H1 (cell line): ENCODE data around the gene TXNRD3. TPM values are rescaled to one million over a fixed set of nuclear protein-coding genes. Genes with fewer than 3 reads are reported as not detected.

Source experiments
- CTCF ChIA-PET: fragments of 300-600 bp; sonication (Branson Sonifier 250); formaldehyde crosslinking; loops from one replicate; lab custom pipeline; 2021; ENCODE audit not compliant: partially characterized antibody; lab: Charles Lee
- POLR2A ChIA-PET: fragments of 300-600 bp; sonication (Branson Sonifier 250); formaldehyde crosslinking; loops from one replicate; lab custom pipeline; 2021; ENCODE audit warnings: inconsistent platforms; ENCODE audit not compliant: partially characterized antibody; lab: Charles Lee
- DNase-seq, 2 experiments: peaks; one replicate each; pipeline versions ENCODE4 v3.0.0 to v3.0.0-alpha.2; 2010 to 2022; ENCODE audit warnings: low spot score in 2 of 2, low read depth in 1 of 2, mixed read lengths in 1 of 2
- FAIRE-seq: peaks from 2 replicates; lab custom pipeline; 2011; peaks lifted over from hg19 to GRCh38; lab: Jason Lieb, UNC
- H2AFZ ChIP-seq: 2 replicates; pipeline ENCODE4 v1.8.1; 2012; ENCODE audit warnings: low read length, inconsistent platforms
- H2AK5ac ChIP-seq: 2 replicates; pipeline ENCODE4 v1.6.1; 2013; ENCODE audit warnings: low read depth, low read length
- H2BK120ac ChIP-seq: replicated peaks from 2 replicates; pipeline ENCODE3; 2013; ENCODE audit warnings: low read depth, low read length, inconsistent platforms
- H2BK12ac ChIP-seq: 2 replicates; pipeline ENCODE4 v1.6.1; 2013; ENCODE audit warnings: low read depth, low read length
- H2BK15ac ChIP-seq: 2 replicates; pipeline ENCODE4 v1.6.1; 2013; ENCODE audit warnings: low read length
- H2BK20ac ChIP-seq: 2 replicates; pipeline ENCODE4 v1.6.1; 2013; ENCODE audit warnings: low read length
- H2BK5ac ChIP-seq: 2 replicates; pipeline ENCODE4 v1.6.1; 2013; ENCODE audit warnings: low read depth, low read length
- H3K14ac ChIP-seq: 2 replicates; pipeline ENCODE4 v1.6.1; 2013; ENCODE audit warnings: inconsistent platforms; ENCODE audit not compliant: insufficient read length
- H3K18ac ChIP-seq: 2 replicates; pipeline ENCODE4 v1.6.1; 2013; ENCODE audit warnings: low read length; ENCODE audit errors: extremely low read depth
- H3K23ac ChIP-seq: 2 replicates; pipeline ENCODE4 v1.6.1; 2013; ENCODE audit warnings: inconsistent platforms; ENCODE audit not compliant: insufficient read length
- H3K23me2 ChIP-seq: 2 replicates; pipeline ENCODE4 v1.6.1; 2013; ENCODE audit warnings: low read depth, low read length
- H3K27ac ChIP-seq: 2 replicates; pipeline ENCODE4 v1.6.1; 2011; ENCODE audit warnings: low read depth, low read length, inconsistent platforms
- H3K27me3 ChIP-seq, 4 experiments: replicated peaks in 1 of 4; 1 replicate in 1 of 4; 2 replicates in 3 of 4; pipeline versions ENCODE4 v1.6.1 to v1.8.1; 2011 to 2013; ENCODE audit warnings: low read length in 3 of 4, mild to moderate bottlenecking in 3 of 4, inconsistent platforms in 2 of 4, mixed read lengths in 2 of 4, moderate library complexity in 1 of 4; ENCODE audit not compliant: control insufficient read depth in 3 of 4, insufficient read depth in 3 of 4; ENCODE audit errors: extremely low read depth in 1 of 4
- H3K36me3 ChIP-seq, 4 experiments: 2 replicates each; pipeline versions ENCODE4 v1.6.1 to v1.8.1; 2011 to 2013; ENCODE audit warnings: mild to moderate bottlenecking in 4 of 4, low read length in 3 of 4, moderate library complexity in 2 of 4, control low read depth in 1 of 4, inconsistent platforms in 1 of 4; ENCODE audit not compliant: insufficient read depth in 4 of 4, control insufficient read depth in 2 of 4
- H3K4ac ChIP-seq: replicated peaks from 2 replicates; pipeline ENCODE3; 2013; ENCODE audit warnings: low read length, low read depth, mixed read lengths, inconsistent platforms; ENCODE audit not compliant: insufficient read length
- H3K4me1 ChIP-seq, 4 experiments: replicated peaks in 1 of 4; 1 replicate in 1 of 4; 2 replicates in 3 of 4; pipeline versions ENCODE4 v1.6.1 to v1.8.1; 2011 to 2013; ENCODE audit warnings: low read length in 3 of 4, inconsistent platforms in 2 of 4, mixed read lengths in 1 of 4; ENCODE audit not compliant: insufficient read depth in 4 of 4, control insufficient read depth in 3 of 4
- H3K4me2 ChIP-seq, 2 experiments: 2 replicates each; pipeline versions ENCODE4 v1.6.1 to v1.8.1; 2011 to 2013; ENCODE audit warnings: low read depth in 2 of 2, low read length in 2 of 2, control low read depth in 1 of 2, inconsistent platforms in 1 of 2, mild to moderate bottlenecking in 1 of 2; ENCODE audit not compliant: insufficient read depth in 1 of 2
- H3K4me3 ChIP-seq, 4 experiments: fragments of 200-600, 300-600 bp in 1 of 4; sonication (generic), shearing (Covaris generic), sonication (Bioruptor Twin) in 1 of 4; 2 replicates each; pipeline versions ENCODE4 v1.5.1 to v1.8.1; 2011 to 2016; ENCODE audit warnings: low read length in 4 of 4, low read depth in 3 of 4, control low read depth in 2 of 4, inconsistent platforms in 2 of 4, mild to moderate bottlenecking in 2 of 4, mixed read lengths in 1 of 4, moderate library complexity in 1 of 4; ENCODE audit not compliant: insufficient read depth in 2 of 4; ENCODE audit errors: extremely low read depth in 1 of 4
- H3K56ac ChIP-seq: replicated peaks from 2 replicates; pipeline ENCODE3; 2013; ENCODE audit warnings: low read depth, mild to moderate bottlenecking, mixed read lengths, low read length, inconsistent platforms; ENCODE audit not compliant: insufficient read length
- H3K79me1 ChIP-seq: 2 replicates; pipeline ENCODE4 v1.6.1; 2013; ENCODE audit warnings: low read depth, low read length, control low read depth
- H3K79me2 ChIP-seq, 2 experiments: 2 replicates each; pipeline versions ENCODE4 v1.6.1 to v1.8.1; 2012 to 2013; ENCODE audit warnings: low read length in 2 of 2, mild to moderate bottlenecking in 2 of 2, inconsistent platforms in 1 of 2; ENCODE audit not compliant: insufficient read depth in 2 of 2, control insufficient read depth in 1 of 2
- H3K9ac ChIP-seq, 4 experiments: replicated peaks in 1 of 4; 1 replicate in 1 of 4; 2 replicates in 3 of 4; pipeline versions ENCODE4 v1.6.1 to v1.8.1; 2011 to 2013; ENCODE audit warnings: low read depth in 3 of 4, low read length in 3 of 4, control low read depth in 2 of 4, mild to moderate bottlenecking in 2 of 4, moderate library complexity in 2 of 4, inconsistent platforms in 1 of 4; ENCODE audit errors: extremely low read depth in 1 of 4
- H3K9me3 ChIP-seq, 2 experiments: 2 replicates each; pipeline versions ENCODE4 v1.6.1 to v1.8.1; 2012 to 2013; ENCODE audit warnings: mild to moderate bottlenecking in 2 of 2, moderate library complexity in 2 of 2, control low read depth in 1 of 2, inconsistent platforms in 1 of 2, low read depth in 1 of 2, low read length in 1 of 2, mixed read lengths in 1 of 2; ENCODE audit not compliant: insufficient read depth in 2 of 2
- H4K20me1 ChIP-seq, 2 experiments: replicated peaks in 1 of 2; 2 replicates each; pipeline versions ENCODE3 to v1.8.1; 2011 to 2013; ENCODE audit warnings: inconsistent platforms in 2 of 2, low read length in 2 of 2, mild to moderate bottlenecking in 1 of 2; ENCODE audit not compliant: insufficient read depth in 2 of 2, control insufficient read depth in 1 of 2
- H4K5ac ChIP-seq: 2 replicates; pipeline ENCODE4 v1.6.1; 2013; ENCODE audit warnings: low read length, low read depth, mixed read lengths, inconsistent platforms; ENCODE audit not compliant: insufficient read length
- H4K8ac ChIP-seq: 2 replicates; pipeline ENCODE4 v1.8.0; 2013; ENCODE audit warnings: mild to moderate bottlenecking, moderate library complexity, low read length, inconsistent platforms; ENCODE audit not compliant: insufficient read depth; ENCODE audit errors: extremely low read depth
- H4K91ac ChIP-seq: replicated peaks from 2 replicates; pipeline ENCODE3; 2013; ENCODE audit warnings: low read length, mixed read lengths, inconsistent platforms; ENCODE audit not compliant: insufficient read length
- BACH1 ChIP-seq: IDR thresholded peaks from 2 replicates; pipeline ENCODE4 v1.6.1; 2012; ENCODE audit warnings: low read length, improper control_type of control experiment
- CHD1 ChIP-seq: IDR thresholded peaks from 2 replicates; pipeline ENCODE4 v1.6.1; 2012; ENCODE audit warnings: low read depth, low read length, improper control_type of control experiment
- GTF2F1 ChIP-seq: IDR thresholded peaks from 2 replicates; pipeline ENCODE4 v1.6.1; 2012; ENCODE audit warnings: low read depth, low read length, improper control_type of control experiment, borderline replicate concordance
- TAF1 ChIP-seq: IDR thresholded peaks from 2 replicates; pipeline ENCODE4 v1.6.1; 2011; ENCODE audit warnings: mild to moderate bottlenecking, low read depth, low read length
- WGBS, 2 experiments: shearing (Covaris generic) in 1 of 2; methylation state at CpG; one replicate each; pipeline versions ENCODE4 v1.1.6 to v1.1.7; 2013 to 2015; ENCODE audit warnings: low lambda C conversion rate in 2 of 2, mixed read lengths in 2 of 2, inconsistent platforms in 1 of 2, low coverage in 1 of 2, missing lambda C conversion rate in 1 of 2; ENCODE audit not compliant: insufficient replicate concordance in 2 of 2, insufficient coverage in 1 of 2, insufficient read length in 1 of 2; ENCODE audit errors: extremely low coverage in 1 of 2, missing lambda C conversion rate in 1 of 2; 5-methylcytosine and 5-hydroxymethylcytosine counted together
- polyA plus RNA-seq, 7 experiments: library from polyadenylated mRNA; depleted of rRNA in 3 of 7; stranded (reverse) in 5 of 7; unstranded in 2 of 7; fragments of >200 nt in 5 of 7; fragments of 200-250 nt in 2 of 7; gene quantifications; 1 replicate in 5 of 7; 2 replicates in 1 of 7; 4 replicates in 1 of 7; pipeline versions ENCODE4 v1.2.1 to v1.2.3, GENCODE V29; 2011 to 2013; ENCODE audit warnings: missing spikeins in 2 of 7, mixed read lengths in 2 of 7
- total RNA-seq: library from RNA; stranded (reverse); fragmentation: NEBNext Ultra II Directional; extraction: Animal tissue kit (Norgen Biotek cat#: 25700); gene quantifications from 2 replicates; pipeline ENCODE4 v1.2.1, GENCODE V29; 2021

Gene TXNRD3
- total and polyA plus RNA-seq, 2 of the 8 experiments (the other 6 are each of a cell fraction or from before 2014, with no cell fraction given) = 3.4 to 4.3 TPM

GRCh38 chr3:126693921-126694320 is 39.0 kb upstream of the TXNRD3 start:
- no peak overlapping the region for H4K91ac ChIP-seq
- H3K27me3 ChIP-seq = no peaks in the 10 kb centered on the region
- H2BK5ac ChIP-seq = no peak overlapping the region
- no peak for TF ChIP-seq GTF2F1
- TF ChIP-seq TAF1 = no peak
- TF ChIP-seq CHD1 = no peak
- TF ChIP-seq BACH1 = no peak
- no peak overlapping the region for H3K14ac ChIP-seq
- DNase-seq (no peak), FAIRE-seq (no peak)
- WGBS, 2 experiments = 88% methylated on average over 3 of the region's 3 CpGs; no CpG with 5 or more reads in 1 of the 2 experiments
- H3K9ac ChIP-seq = no peak overlapping the region
- CTCF ChIA-PET = interaction anchor here (1.0 to 3.6 kb wide), 5 partner anchors 9 to 74 kb away, joined by 3 to 19 read pairs (median 4); partner anchors contain the start of gene CHCHD6
- no peaks in the 10 kb centered on the region; a peak in 1 of 4 replicates for H3K9me3 ChIP-seq
- H3K23me2 ChIP-seq = no peaks in the 10 kb centered on the region; the same call in 1 of the 2 replicates
- no peak overlapping the region for H3K56ac ChIP-seq
- H3K79me1 ChIP-seq = no peaks in the 10 kb centered on the region
- no peak overlapping the region for H3K23ac ChIP-seq
- H3K4ac ChIP-seq = no peak overlapping the region
- H3K18ac ChIP-seq = no peak overlapping the region
- H4K5ac ChIP-seq = no peak overlapping the region
- POLR2A ChIA-PET = no interaction called here
- no peak overlapping the region for H3K27ac ChIP-seq
- H2AFZ ChIP-seq = no peak overlapping the region
- H2BK15ac ChIP-seq = no peak overlapping the region
- no peak overlapping the region for H3K4me2 ChIP-seq
- H2BK12ac ChIP-seq = no peak overlapping the region
- H2BK20ac ChIP-seq = no peak overlapping the region
- no peak overlapping the region for H4K8ac ChIP-seq
- no peaks in the 10 kb centered on the region for H3K79me2 ChIP-seq
- H3K4me1 ChIP-seq = peaks cover 0 to 2% (median 0%) of the 10 kb centered on the region in 4 experiments; a peak in 1 of 7 replicates
- no peaks in the 10 kb centered on the region for H4K20me1 ChIP-seq
- H3K4me3 ChIP-seq = no peak overlapping the region
- H2BK120ac ChIP-seq = no peak overlapping the region
- H3K36me3 ChIP-seq = no peaks in the 10 kb centered on the region
- no peak overlapping the region for H2AK5ac ChIP-seq
